ENCODE results near the gene ZNF281.

DNA sequence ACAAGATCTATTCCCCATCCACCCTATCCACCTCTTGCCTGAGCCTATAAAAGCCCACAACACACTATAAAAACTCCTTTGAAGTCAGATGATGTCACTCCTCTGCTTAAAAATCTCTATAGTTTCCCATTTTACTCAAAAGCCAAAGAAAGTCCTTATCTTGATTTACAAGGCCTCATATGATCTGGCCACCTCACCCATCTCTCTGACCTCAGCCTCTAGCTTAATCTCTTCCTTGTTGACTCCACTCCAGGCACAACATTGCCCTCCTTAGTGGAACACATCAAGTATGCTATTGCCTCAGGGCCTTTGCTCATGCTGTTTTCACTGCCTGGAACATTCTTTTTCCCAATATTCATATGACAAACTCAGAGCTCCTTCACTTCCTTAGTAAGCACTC is 33.3 kb downstream of the ZNF281 start:
- TF ChIP-seq, protein P1, sequence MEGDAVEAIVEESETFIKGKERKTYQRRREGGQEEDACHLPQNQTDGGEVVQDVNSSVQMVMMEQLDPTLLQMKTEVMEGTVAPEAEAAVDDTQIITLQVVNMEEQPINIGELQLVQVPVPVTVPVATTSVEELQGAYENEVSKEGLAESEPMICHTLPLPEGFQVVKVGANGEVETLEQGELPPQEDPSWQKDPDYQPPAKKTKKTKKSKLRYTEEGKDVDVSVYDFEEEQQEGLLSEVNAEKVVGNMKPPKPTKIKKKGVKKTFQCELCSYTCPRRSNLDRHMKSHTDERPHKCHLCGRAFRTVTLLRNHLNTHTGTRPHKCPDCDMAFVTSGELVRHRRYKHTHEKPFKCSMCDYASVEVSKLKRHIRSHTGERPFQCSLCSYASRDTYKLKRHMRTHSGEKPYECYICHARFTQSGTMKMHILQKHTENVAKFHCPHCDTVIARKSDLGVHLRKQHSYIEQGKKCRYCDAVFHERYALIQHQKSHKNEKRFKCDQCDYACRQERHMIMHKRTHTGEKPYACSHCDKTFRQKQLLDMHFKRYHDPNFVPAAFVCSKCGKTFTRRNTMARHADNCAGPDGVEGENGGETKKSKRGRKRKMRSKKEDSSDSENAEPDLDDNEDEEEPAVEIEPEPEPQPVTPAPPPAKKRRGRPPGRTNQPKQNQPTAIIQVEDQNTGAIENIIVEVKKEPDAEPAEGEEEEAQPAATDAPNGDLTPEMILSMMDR (IDR thresholded peaks at IDR 0.05), result no peak
- no peak for TF ChIP-seq ZFX (IDR thresholded peaks at IDR 0.05; ENCODE audit: borderline replicate concordance)
